NCI-H2196 (cell line): ENCODE results near the gene INPP1.

Experiments used
- DNase-seq: peaks from one replicate; lab custom pipeline; 2025; ENCODE audit not compliant: unreplicated experiment; lab: John Stamatoyannopoulos, UW

INPP1 gene

GRCh38 chr2:190407662-190408537 is 64.5 kb downstream of the INPP1 start, which contains the start of gene MFSD6:
MFSD6 (plus strand) TSS chr2:190408355; CDS start chr2:190436030, 27,675 bp downstream.
- peak; percentile 56 for DNase-seq

GRCh38 chr2:190408538-190409271 is 65.3 kb downstream of the INPP1 start:
- DNase-seq, result peak; percentile 51

DNA sequence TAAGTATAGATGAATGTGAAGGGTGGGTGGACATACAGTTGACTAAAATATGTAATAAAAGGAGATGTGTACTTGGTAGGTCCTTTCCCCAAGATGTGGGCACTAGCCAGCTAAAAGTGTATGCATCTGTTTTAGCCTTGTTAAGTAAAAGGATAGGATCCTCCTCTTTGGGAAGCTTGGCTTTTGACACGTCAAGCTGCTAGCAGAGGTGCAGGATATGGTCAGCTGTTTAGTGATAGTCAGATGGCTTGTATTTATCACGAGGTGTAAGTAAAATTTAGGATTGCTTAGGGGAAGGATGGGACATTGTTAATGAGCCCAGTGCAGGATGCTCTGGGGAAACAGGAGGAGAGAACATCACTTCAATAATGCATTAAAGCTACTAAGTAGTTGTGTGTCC is 66.2 kb downstream of the INPP1 start:
- DNase-seq, result peak; percentile 13

- no peak for DNase-seq
These were observed 66.8 kb downstream of the INPP1 start for GRCh38 chr2:190410166-190410565.

- no peak for DNase-seq
These were observed 69.6 kb downstream of the INPP1 start for GRCh38 chr2:190412966-190413365.

DNA sequence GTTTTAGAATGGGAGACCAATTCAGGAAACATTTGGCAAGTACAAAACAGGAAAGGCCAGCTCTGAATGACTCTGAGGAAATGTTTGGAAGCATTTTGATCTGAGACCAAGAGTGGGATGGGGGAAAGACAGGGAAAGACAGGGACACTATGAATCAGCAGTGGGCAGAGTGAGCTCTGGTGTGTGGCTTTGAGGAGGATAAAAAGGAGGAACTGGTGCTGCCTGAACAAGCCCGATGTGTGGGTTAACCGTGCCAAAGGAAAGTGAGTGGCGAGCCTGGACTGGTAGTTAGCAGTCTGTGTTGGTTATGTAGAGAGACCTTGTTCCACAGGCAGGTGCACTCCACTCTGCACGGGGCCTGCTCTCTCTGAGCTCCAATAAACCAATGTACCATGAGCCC is 70.0 kb downstream of the INPP1 start:
- DNase-seq, result peak; percentile 18

DNA sequence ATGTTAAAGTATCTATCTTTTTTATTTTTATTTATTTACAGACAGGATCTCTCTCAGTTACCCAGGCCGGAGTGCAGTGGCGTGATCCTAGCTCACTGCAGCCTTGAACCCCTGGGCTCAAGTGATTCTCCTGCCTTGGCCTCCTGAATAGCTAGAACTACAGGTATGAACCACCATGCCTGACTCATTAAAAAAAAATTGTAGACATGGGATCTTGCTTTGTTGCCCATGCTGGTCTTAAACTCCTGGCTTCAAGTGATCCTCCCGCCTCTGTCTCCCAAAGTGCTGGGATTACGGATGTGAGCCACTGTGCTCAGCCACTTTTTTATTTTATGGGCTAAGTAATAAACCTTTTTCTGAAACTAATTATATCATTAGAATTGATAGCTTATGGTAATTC is 71.9 kb downstream of the INPP1 start:
- no peak for DNase-seq

GRCh38 chr2:190415794-190416775 is 72.7 kb downstream of the INPP1 start:
- no peak for DNase-seq

- no peak for DNase-seq
These were observed 73.9 kb downstream of the INPP1 start for GRCh38 chr2:190417045-190417842.

GRCh38 chr2:190418727-190419126 is 75.3 kb downstream of the INPP1 start:
- no peak for DNase-seq

DNA sequence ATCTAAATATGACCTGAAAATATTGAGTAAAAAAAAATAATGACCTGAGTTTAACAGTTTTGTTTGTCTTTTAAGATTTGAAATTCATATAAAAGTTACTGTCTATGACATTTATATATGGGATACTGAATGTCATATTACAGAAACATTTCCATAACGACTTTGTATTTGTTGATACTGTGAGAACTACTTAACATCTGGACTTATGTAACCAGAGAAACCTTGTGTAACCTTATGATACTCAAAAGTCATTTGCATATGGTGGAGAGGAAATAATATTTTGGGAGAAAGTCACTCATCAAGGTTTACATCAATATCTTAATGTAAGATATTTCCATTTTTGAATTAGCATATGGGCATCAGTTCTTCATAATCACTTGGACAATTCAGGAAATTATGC is 77.4 kb downstream of the INPP1 start:
- no peak for DNase-seq
